Fibroblast of skin of back (primary cell): Measurements from ENCODE around the gene CLIC1.
"Not testable (repeated sequence)": the region's sequence is repeated elsewhere in the genome, so short reads cannot be mapped to it uniquely, and the experiment has no call there.

ENCODE experiments used
- DNase-seq: peaks from one replicate; pipeline ENCODE4 v3.0.0-alpha.2; 2013

CLIC1 gene

DNA sequence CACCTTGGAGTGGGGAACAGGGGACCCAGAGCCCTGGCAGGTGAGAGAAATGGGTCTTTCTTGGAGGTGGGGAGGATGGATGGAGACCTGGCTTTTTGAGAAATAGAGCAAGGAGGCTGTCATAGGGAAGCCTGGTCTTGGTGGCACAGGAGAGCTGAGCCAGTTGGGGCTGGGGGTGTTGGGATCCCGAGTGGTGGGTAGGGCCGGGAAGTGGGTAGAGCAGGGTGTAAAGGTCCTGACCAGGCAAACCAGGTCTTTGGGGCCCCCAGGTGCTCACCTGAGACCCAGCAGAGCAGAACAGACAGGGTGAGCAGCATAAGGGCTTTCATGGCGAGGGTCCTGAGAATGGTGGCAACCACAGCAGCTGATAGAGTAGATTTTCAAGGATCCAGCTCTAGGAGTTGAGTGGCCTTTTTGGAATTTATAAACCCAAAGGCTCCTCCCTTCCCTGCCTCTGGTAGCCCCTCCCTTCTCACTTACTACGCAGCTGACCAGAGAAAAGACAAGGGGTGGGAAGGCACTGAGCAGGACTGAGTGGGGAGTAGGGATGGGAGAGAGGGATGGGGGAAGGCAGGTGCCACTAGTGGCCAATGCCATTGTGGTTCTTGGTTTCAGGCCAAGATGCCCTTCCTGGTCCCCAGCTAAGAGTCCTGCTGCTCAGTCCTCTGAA, 14.8 kb downstream of the CLIC1 start, which contains the start of gene LY6G6C:
LY6G6C (minus strand) TSS at position 396 of the 670 bp plus-strand sequence; CDS start at position 329, 67 bp downstream.
- no peak for DNase-seq

DNA sequence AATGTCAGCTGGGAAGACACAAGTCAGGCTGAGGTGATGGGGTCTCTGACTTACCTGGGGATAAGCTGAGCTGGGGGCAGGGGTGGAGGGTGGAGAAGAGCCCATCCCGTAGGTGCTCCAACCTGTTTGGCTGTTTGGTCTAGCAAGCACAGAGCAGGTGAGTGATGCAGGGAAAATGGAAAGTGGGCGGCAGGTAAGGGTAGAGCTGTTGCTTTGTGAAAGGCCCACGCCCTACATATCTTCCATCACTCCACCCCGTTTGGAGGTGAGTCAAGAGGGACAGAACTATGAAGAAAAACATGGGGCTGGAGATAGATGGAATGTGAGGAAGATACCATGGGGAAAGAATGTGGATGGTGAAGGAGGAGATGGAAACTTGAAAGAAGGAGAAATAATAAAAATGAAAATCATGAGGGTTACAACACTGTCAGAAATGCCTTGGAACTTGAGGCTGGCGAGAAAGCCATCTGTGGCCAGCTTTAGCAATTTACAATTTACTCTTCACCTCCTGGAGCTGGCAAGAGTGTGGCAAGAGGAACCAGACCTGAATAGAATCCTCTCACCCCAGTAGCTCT, 16.0 kb downstream of the CLIC1 start:
- DNase-seq, result no peak

DNA sequence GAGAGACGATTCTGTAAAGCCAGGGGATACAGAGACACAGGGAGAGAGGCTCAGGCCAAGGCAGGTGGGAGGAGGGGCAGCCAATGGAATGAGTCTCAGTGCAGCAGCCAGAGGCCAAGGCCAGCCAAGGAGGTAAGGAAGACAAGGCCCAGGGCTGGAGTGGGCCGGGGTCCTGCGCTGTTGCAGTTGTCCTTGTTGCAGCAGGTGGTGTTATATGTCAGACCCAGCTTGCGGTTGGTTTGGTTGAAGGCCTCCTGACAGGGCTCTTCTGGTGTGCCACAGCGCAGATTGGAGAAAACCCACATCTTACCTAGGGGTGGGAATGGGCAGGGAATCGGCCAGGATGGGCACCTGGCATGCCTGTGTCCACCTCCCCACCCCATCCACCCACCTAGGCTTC, 17.3 kb downstream of the CLIC1 start:
- no peak for DNase-seq

DNA sequence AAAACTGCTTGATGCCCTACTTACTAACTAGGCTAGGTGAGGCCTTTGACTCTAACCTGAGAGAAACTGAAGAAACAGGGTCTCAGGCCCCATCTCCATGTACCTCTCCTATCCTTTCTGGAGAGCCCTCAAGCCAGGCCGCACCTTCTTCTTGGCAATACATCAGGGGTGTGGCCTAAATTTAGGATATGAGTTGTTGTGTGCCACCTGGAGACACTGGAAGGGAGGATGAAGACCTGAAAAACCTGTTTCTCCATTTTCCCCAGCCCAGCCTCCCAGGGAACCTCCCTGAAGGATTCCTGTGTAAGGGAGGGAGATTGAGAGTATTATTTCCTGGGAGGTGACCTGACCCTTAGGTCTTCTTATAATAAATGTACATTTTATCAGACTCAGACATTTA, 18.1 kb downstream of the CLIC1 start:
- DNase-seq, result no peak

GRCh38 chr6:31717499-31718222, 18.7 kb downstream of the CLIC1 start:
- no peak for DNase-seq

DNA sequence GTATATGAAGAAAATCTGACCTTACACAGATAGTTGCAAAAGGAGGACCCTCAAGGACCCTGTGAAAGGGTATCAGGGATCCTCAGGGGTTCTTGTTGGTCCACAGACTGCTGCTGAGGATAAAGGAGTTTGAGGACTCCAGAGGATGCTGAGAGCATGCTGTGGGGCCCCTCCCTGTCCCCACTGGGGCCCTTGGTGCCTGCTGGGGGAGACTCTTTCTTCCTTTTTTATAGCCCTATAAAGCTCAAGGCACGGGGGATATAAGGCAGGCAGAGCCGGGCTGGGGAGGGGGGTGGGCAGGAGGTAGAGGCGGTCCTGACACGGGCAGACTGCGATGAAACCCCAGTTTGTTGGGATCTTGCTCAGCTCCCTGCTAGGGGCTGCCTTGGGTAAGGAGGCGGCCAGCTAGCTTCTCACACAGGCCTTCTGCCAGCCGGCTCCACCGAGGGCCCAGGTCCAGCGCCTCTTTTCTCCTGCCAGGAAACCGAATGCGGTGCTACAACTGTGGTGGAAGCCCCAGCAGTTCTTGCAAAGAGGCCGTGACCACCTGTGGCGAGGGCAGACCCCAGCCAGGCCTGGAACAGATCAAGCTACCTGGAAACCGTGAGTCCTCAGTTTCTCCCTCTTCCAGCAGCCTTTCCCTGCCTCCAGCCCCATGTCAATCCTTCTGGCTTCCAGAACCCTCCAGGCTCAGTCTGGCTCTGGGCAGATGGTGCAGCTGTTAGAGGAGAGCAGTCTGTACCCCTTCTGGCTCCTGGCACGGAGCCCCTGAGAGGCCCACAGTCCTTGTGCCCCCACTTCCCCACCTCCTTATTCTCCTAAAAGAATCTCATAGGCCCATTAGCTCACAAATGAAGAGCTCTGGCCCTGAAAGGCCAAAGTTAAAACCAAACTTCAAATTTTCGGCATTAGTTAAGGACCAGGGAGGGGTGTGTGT, 21.0 kb downstream of the CLIC1 start, which contains the start of gene LY6G6D:
LY6G6D (plus strand) TSS at position 327 of the 937 bp plus-strand sequence; CDS start at position 335, 8 bp downstream.
- no peak for DNase-seq

GRCh38 chr6:31713991-31714684, 22.2 kb downstream of the CLIC1 start:
- DNase-seq, result no peak

GRCh38 chr6:31713465-31713864, 22.9 kb downstream of the CLIC1 start:
- no peak for DNase-seq

GRCh38 chr6:31712296-31712695, 24.0 kb downstream of the CLIC1 start:
- no peak for DNase-seq

DNA sequence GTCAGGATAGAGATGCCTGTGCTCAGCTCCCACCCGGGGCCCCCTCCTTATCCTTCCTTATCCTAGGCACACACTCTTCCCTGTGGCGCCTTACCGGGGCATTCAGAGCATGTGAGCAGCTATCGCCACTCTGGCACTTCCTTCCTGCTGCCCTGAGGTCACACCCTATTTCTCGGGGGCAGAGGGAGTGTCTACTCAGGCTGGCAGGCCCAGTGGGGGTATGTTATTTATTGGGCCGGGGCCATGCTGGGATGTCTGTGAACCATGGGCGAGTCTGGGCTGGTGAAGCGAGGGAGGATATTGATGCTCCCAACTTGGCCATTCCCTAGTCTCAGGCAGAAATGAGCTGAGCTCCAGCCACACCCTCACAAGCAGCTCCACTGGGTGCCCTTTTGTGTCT, 25.1 kb downstream of the CLIC1 start:
- no peak for DNase-seq

GRCh38 chr6:31710523-31711219, 25.7 kb downstream of the CLIC1 start:
- no peak for DNase-seq

DNA sequence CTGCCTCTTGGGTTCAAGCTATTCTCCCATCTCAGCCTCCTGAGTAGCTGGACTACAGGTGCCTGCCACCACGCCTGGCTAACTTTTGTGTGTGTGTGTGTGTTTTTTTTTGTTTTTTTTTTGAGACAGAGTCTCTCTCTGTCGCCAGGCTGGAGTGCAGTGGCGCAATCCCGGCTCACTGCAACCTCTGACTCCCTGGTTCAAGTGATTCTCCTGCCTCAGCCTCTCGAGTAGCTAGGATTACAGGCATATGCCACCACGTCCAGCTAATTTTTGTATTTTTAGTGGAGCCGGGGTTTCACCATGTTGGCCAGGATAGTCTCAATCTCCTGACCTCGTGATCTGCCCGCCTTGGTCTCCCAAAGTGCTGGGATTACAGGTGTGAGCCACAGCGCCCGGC, 27.2 kb downstream of the CLIC1 start:
- not testable (repeated sequence) for DNase-seq

GRCh38 chr6:31708224-31708623, 28.1 kb downstream of the CLIC1 start:
- DNase-seq, result no peak

DNA sequence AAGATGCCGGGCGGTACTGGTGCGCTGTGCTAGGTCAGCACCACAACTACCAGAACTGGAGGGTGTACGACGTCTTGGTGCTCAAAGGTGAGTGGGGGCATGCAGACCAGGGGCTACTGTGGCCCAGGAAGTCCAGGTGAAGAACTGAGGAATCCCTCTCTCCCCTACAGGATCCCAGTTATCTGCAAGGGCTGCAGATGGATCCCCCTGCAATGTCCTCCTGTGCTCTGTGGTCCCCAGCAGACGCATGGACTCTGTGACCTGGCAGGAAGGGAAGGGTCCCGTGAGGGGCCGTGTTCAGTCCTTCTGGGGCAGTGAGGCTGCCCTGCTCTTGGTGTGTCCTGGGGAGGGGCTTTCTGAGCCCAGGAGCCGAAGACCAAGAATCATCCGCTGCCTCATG, 28.6 kb downstream of the CLIC1 start:
- no peak for DNase-seq

GRCh38 chr6:31706599-31706998, 29.7 kb downstream of the CLIC1 start, which contains the start of gene LY6G6F:
LY6G6F (plus strand) TSS chr6:31706866; CDS start chr6:31706907, 41 bp downstream.
- DNase-seq, result no peak

DNA sequence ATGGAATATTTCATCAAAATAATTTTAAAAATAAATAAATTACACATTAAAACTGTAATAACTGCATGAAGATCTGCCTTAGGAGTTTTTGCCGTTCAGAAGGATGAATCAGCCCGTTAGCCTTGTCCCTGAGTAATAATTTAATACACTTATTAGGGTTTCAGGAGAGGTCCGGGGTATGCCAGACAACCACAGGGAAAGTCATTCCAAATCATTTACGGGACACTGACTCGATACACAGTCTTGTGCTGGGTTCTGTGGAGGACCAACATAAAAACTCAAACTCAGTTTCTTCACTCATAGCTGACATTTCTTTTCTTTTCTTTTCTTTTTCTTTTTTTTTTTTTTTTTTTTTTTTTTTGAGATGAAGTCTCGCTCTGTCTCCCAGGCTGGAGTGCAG, 30.4 kb downstream of the CLIC1 start:
- no peak for DNase-seq

DNA sequence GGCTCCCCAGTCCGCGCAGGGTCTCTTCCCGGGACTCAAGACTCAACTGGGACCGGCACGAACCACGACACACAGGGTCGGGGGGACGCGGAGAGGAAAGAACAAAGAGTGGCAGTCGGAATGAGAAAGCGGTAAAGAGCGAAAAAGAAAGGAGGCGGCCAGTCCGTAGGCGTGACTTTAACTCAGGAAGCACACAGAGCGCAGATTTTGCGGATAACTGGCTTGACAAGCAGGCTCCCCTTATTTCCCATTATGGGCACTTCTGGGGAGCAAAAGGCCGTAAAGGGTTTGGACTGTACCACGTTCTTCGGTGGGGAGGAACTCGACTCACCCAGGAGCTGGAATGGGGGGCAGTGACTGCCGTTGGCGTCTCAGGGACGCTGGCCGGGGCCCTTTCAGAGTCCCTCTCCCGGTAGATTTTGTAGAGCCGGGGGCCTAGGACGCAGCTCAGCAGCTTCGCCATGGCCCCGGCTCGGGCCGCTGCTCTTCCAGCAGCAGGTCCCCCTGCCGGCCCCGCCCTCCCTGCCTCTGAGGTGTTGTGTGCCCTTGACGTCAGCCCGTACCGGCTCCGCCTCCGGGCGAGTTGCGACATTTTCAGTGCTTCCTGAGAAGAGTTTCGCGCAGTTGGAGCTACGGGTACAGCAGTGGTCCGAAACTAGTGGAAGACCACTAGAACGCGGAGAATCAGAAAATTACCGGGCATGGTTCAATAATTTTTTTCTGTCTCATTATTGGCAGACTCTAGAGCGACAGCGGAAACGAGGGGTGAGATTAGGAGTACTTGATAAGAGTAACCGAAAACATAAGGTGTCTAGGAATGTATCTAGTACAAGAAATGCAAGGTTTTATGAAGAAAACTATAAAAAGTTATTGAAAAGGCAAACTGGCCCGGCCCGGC, 33.3 kb downstream of the CLIC1 start, which contains the start of gene ABHD16A:
ABHD16A (minus strand) TSS at position 506 of the 898 bp plus-strand sequence; CDS start at position 463, 43 bp downstream.
- DNase-seq, result peak; percentile 98

- no peak for DNase-seq
These were observed 33.9 kb downstream of the CLIC1 start for GRCh38 chr6:31702405-31702818.

DNA sequence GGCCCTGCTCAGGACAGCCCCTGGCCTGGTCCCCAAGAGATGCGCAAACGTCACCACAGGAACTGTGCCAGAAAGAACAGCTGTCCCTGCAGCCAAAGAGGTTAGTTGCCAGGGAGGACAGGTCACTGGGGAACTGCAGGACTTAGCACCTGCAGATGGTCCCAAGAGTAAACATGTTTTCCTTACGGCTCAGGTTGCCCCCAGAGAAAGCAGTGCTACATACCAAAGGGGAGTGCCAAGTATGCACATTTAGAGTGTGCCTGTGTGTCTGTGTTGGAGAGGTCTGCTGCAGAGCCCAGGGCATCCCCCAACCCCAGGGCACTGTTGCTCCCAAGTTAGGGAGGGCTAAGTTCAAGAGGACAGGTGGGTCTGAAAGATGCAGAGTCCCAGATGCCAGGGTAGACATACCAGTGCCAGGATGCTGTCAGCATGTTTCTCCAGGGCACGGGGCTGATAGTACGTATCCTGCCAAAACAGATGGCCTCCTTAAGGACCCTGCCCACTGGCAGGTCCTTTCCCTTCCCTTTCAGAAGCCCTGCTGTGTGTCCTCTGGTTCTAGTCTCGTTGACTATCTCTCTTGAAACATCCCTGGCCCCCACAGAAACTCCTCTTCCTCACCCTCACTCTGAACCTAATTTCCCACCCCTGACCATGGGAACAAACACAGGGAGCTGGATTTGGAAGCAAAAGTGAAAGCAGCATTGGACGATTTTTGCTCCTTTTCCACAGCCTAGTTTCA, 34.5 kb downstream of the CLIC1 start:
- no peak for DNase-seq
